HepG2 (cell line): ENCODE measurements around the gene SHLD1. TPM values are rescaled to one million over a fixed set of nuclear protein-coding genes. Genes with fewer than 3 reads are reported as not detected.

Experiments
- CHD2 ChIP-seq: IDR thresholded peaks from 2 replicates; pipeline ENCODE4 v1.6.1; 2011; ENCODE audit warnings: low read depth, low read length, improper control_type of control experiment
- DMAP1 ChIP-seq: IDR thresholded peaks from 2 replicates; pipeline ENCODE4 v1.6.1; 2016
- HNF1B ChIP-seq: sonication (generic); formaldehyde crosslinking; IDR thresholded peaks from 2 replicates; pipeline ENCODE4 v1.5.1; 2020; ENCODE audit warnings: mild to moderate bottlenecking, moderate library complexity, missing genetic modification reagents
- ISL2 ChIP-seq: sonication (generic); formaldehyde crosslinking; IDR thresholded peaks from 2 replicates; pipeline ENCODE4 v1.5.0; 2020; ENCODE audit warnings: missing genetic modification reagents
- ISX ChIP-seq: sonication (generic); formaldehyde crosslinking; conservative IDR thresholded peaks from 2 replicates; pipeline ENCODE4 v1.5.0; 2020; ENCODE audit warnings: missing genetic modification reagents
- JUN ChIP-seq: sonication (generic); formaldehyde crosslinking; IDR thresholded peaks from 2 replicates; pipeline ENCODE4 v1.4.0; 2020; ENCODE audit warnings: mild to moderate bottlenecking, missing genetic modification reagents
- KDM5A ChIP-seq: fragments of 200-600 bp; sonication (generic); IDR thresholded peaks from 2 replicates; pipeline ENCODE4 v1.7.0; 2018; ENCODE audit warnings: antibody characterized with exemption, mild to moderate bottlenecking, low read length, borderline replicate concordance
- PHF8 ChIP-seq: sonication (generic); formaldehyde crosslinking; IDR thresholded peaks from 2 replicates; pipeline ENCODE4 v1.5.0; 2020; ENCODE audit warnings: missing genetic modification reagents
- SCMH1 ChIP-seq: sonication (generic); formaldehyde crosslinking; IDR thresholded peaks from 2 replicates; pipeline ENCODE4 v1.9.0; 2021; ENCODE audit warnings: missing genetic modification reagents, mild to moderate bottlenecking, borderline replicate concordance
- SIN3A ChIP-seq: IDR thresholded peaks from 2 replicates; pipeline ENCODE4 v1.6.1; 2011; ENCODE audit warnings: low read depth, mild to moderate bottlenecking, control low read depth, low read length, borderline replicate concordance
- SNAPC2 ChIP-seq: sonication (generic); formaldehyde crosslinking; IDR thresholded peaks from 2 replicates; pipeline ENCODE4 v1.8.1; 2022; ENCODE audit warnings: mild to moderate bottlenecking, missing genetic modification reagents
- XBP1 ChIP-seq: sonication (generic); formaldehyde crosslinking; IDR thresholded peaks from 2 replicates; pipeline ENCODE4 v1.5.0; 2020; ENCODE audit warnings: missing genetic modification reagents
- ZBTB21 ChIP-seq: sonication (generic); formaldehyde crosslinking; IDR thresholded peaks from 2 replicates; pipeline ENCODE4 v1.4.0; 2020; ENCODE audit warnings: missing genetic modification reagents
- ZBTB8A ChIP-seq: sonication (generic); formaldehyde crosslinking; IDR thresholded peaks from 2 replicates; pipeline ENCODE4 v1.4.0; 2020; ENCODE audit warnings: mild to moderate bottlenecking, low read depth, missing genetic modification reagents, borderline replicate concordance
- ZFP91 ChIP-seq: sonication (generic); formaldehyde crosslinking; IDR thresholded peaks from 2 replicates; pipeline ENCODE4 v1.9.0; 2022; ENCODE audit warnings: missing genetic modification reagents, mild to moderate bottlenecking, borderline replicate concordance
- ZNF24 ChIP-seq: fragments of 450-650 bp; IDR thresholded peaks from 2 replicates; pipeline ENCODE4 v1.6.1; 2017; ENCODE audit warnings: antibody characterized with exemption, mild to moderate bottlenecking
- ZNF747 ChIP-seq: sonication (generic); formaldehyde crosslinking; IDR thresholded peaks from 2 replicates; pipeline ENCODE4 v1.8.1; 2023; ENCODE audit warnings: missing genetic modification reagents, mild to moderate bottlenecking, borderline replicate concordance
- ZNF777 ChIP-seq: sonication (generic); formaldehyde crosslinking; IDR thresholded peaks from 2 replicates; pipeline ENCODE4 v1.4.0; 2020; ENCODE audit warnings: missing genetic modification reagents
- ZSCAN25 ChIP-seq: sonication (generic); formaldehyde crosslinking; IDR thresholded peaks from 2 replicates; pipeline ENCODE4 v1.8.0; 2022; ENCODE audit warnings: mild to moderate bottlenecking, missing genetic modification reagents
- ZSCAN5A ChIP-seq: sonication (generic); formaldehyde crosslinking; IDR thresholded peaks from 2 replicates; pipeline ENCODE4 v1.8.0; 2022; ENCODE audit warnings: mild to moderate bottlenecking, missing genetic modification reagents, borderline replicate concordance
- polyA plus RNA-seq, 8 experiments: library from polyadenylated mRNA; depleted of rRNA in 3 of 8; stranded (reverse) in 7 of 8; unstranded in 1 of 8; fragments of >200 nt; fragmentation: Illumina TruSeq in 4 of 8; extraction: Trizol in 4 of 8; gene quantifications; 2 replicates each; pipeline versions ENCODE4 v1.2.1 to v1.2.3, GENCODE V29; 2011 to 2016; ENCODE audit warnings: low read depth in 4 of 8, missing spikeins in 1 of 8, mixed read lengths in 1 of 8; ENCODE audit not compliant: insufficient read depth in 1 of 8
- total RNA-seq, 5 experiments: library from RNA; depleted of rRNA; stranded (reverse); fragments of >200 nt; fragmentation: Illumina TruSeq; extraction: Trizol; gene quantifications; 2 replicates each; pipeline ENCODE4 v1.2.3, GENCODE V29; 2016; ENCODE audit warnings: low read depth in 1 of 5
- TF ChIP-seq, protein P1 (sequence below): sonication (generic); formaldehyde crosslinking; IDR thresholded peaks from 2 replicates; pipeline ENCODE4 v1.4.0; 2020; ENCODE audit warnings: missing genetic modification reagents, borderline replicate concordance

The SHLD1 gene
- total and polyA plus RNA-seq, 2 of the 13 experiments (the other 11 are each of a cell fraction or from before 2014, with no cell fraction given): 8.9 to 10.0 TPM

DNA sequence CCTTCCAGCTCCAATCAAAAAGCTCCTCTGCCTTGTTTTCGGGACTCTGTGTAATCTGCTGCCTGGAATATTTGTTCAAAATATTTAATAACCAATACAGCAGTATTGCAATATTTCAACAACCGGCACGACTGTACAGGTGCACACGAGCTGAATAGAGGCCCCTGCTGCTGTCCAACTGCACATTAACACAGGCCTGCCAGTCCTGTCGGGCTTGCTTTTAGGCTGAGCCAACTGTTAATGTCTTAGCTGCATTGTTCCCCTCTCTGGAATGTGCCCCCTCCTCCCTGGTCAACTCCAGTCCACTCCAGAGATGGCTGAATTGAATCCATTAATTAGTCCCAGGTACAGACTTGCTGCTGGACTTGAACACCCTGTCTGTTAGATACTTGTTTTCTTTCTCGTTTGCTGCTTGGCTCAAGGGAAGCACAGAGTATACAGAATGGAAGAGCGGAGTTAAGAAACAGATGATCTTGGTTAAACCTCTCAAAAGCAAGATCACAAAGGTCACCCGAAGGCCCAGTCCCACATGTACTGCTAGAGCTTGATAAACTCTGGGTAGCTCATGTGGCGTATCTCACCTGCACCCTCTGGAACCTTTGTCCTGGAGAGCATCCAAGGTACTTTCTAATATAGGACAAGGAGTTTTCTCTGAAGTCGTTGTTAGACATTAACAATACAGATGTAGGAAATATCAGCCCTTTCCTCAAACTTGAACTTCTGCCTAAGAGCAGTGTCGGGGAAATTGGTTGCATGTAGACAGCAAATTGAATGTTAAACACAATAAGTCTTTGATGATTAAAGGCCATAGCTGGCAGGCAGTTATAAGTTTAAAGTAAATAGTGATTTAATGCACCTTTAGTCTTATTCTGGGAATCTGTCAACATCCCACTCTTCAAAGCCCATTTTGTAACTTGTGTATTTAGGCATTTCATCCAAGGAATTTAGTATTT lies 31.9 kb downstream of the SHLD1 start (continued):
- TF ChIP-seq ZFP91 (no peak), PHF8 (no peak), SCMH1 (CRISPR knock-in tag) (no peak), HNF1B (CRISPR knock-in tag) (0 out of 2 replicates have a peak, but pooled peaks have one; percentile 41), ZNF777 (CRISPR knock-in tag) (no peak), JUN (CRISPR knock-in tag) (no peak), ZBTB21 (CRISPR knock-in tag) (no peak), ISL2 (CRISPR knock-in tag) (peak; percentile 98), ZNF747 (CRISPR knock-in tag) (no peak), ZBTB8A (no peak), DMAP1 (CRISPR knock-in tag) (peak; percentile 33; the same call in 1 of the 2 replicates), XBP1 (CRISPR knock-in tag) (no peak), SIN3A (no peak), ZSCAN5A (CRISPR knock-in tag) (peak; percentile 41; the same call in 1 of the 2 replicates), ZNF24 (no peak), ISX (CRISPR knock-in tag) (no peak), CHD2 (no peak), ZSCAN25 (CRISPR knock-in tag) (no peak), SNAPC2 (CRISPR knock-in tag) (0 out of 2 replicates have a peak, but pooled peaks have one; percentile 85), KDM5A (no peak)
- TF ChIP-seq, protein P1, sequence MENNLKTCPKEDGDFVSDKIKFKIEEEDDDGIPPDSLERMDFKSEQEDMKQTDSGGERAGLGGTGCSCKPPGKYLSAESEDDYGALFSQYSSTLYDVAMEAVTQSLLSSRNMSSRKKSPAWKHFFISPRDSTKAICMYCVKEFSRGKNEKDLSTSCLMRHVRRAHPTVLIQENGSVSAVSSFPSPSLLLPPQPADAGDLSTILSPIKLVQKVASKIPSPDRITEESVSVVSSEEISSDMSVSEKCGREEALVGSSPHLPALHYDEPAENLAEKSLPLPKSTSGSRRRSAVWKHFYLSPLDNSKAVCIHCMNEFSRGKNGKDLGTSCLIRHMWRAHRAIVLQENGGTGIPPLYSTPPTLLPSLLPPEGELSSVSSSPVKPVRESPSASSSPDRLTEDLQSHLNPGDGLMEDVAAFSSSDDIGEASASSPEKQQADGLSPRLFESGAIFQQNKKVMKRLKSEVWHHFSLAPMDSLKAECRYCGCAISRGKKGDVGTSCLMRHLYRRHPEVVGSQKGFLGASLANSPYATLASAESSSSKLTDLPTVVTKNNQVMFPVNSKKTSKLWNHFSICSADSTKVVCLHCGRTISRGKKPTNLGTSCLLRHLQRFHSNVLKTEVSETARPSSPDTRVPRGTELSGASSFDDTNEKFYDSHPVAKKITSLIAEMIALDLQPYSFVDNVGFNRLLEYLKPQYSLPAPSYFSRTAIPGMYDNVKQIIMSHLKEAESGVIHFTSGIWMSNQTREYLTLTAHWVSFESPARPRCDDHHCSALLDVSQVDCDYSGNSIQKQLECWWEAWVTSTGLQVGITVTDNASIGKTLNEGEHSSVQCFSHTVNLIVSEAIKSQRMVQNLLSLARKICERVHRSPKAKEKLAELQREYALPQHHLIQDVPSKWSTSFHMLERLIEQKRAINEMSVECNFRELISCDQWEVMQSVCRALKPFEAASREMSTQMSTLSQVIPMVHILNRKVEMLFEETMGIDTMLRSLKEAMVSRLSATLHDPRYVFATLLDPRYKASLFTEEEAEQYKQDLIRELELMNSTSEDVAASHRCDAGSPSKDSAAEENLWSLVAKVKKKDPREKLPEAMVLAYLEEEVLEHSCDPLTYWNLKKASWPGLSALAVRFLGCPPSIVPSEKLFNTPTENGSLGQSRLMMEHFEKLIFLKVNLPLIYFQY (CRISPR knock-in tag): 0 out of 2 replicates have a peak, but pooled peaks have one; percentile 56
